HG03175 (cell line): Measurements from ENCODE around the gene ZGLP1.
"Not testable (repeated sequence)": the region's sequence is repeated elsewhere in the genome, so short reads cannot be mapped to it uniquely, and the experiment has no call there.

ENCODE experiments used
- ATAC-seq: cut with Tn5 transposase; IDR thresholded peaks from one replicate; pipeline ENCODE4 v1.9.1; 2021; ENCODE audit warnings: mild to moderate bottlenecking, moderate library complexity; ENCODE audit not compliant: unreplicated experiment

Gene ZGLP1

DNA sequence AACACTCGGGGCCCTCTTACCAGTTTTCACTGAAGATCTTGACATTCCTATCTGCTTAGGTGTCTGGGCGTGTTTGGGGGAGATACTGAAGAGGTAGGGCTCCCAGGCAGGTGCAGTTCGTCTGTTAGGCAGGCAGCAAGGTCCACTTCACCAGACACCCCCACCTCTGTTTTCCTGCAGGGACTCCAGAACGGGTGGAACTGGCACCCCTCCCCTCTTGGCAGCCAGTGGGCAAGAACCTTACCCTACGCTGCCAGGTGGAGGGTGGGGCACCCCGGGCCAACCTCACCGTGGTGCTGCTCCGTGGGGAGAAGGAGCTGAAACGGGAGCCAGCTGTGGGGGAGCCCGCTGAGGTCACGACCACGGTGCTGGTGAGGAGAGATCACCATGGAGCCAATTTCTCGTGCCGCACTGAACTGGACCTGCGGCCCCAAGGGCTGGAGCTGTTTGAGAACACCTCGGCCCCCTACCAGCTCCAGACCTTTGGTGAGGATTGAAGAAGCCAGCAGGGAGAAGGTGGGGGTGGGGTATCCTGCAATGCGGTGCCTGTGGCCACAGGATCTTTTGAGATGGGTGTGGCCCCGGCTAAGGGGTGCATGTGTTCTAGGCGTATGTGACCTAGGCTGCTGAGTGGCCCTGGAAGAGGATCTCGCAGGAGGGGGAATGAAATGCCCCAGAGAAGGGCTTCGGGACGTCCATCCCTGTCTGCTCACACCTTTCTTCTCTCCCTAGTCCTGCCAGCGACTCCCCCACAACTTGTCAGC, 26.1 kb downstream of the ZGLP1 start:
- ATAC-seq: no peak

GRCh38 chr19:10282043-10282442, 27.6 kb downstream of the ZGLP1 start:
- ATAC-seq: not testable (repeated sequence)

DNA sequence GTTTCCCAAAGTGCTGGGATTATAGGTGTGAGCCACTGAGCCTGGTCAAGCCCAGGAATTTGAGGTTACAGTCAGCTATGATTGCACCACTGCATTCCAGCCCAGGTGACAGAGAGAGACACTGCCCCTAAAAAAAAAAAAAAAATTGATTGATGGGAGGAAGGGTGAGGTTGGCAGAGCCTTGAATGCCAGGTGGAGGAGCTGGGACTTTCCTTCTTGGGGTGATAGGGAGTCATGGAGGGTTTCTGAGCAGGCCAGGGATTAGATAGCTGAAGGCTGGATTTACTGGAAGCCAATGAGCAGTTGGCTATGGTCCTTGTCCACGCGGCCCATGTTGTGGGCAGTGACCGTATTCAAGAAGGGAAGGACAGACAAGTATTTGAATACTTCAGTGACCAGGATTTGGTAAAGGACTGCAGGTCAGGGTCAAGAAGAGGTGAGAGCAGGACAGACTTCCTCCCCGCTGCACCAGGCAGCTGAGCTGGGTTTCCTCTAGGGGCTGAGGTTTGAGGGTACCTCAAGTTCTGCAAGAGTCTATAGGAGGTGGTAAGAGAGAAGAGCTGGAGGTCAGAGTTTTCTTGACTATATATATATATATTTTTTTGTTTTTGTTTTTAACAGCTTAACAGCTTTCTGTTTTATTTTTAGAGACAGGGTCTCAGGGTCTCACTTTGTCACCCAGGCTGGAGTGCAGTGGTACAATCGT, 29.7 kb downstream of the ZGLP1 start:
- ATAC-seq: no peak

DNA sequence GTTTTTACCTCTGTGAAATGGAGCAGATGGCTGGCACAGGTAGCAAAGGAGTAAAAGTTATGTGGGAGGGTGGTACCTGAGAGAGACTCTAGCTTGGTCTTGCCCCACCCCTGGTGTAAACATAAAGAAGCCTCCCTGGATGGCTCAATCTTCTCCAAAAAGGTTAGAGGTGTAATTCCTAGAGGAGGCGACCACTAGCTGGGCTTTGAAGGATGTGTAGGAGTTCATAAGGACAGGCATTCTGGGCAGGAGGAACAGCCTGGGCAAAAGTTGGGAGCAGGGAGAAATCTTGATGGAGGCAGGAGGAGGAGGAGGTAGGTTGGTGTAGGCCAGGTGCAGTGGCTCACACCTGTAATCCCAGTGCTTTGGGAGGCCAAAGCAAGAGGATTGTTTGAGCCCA, 30.7 kb downstream of the ZGLP1 start:
- no peak for ATAC-seq

GRCh38 chr19:10277795-10278589, 31.6 kb downstream of the ZGLP1 start:
- ATAC-seq: no peak

DNA sequence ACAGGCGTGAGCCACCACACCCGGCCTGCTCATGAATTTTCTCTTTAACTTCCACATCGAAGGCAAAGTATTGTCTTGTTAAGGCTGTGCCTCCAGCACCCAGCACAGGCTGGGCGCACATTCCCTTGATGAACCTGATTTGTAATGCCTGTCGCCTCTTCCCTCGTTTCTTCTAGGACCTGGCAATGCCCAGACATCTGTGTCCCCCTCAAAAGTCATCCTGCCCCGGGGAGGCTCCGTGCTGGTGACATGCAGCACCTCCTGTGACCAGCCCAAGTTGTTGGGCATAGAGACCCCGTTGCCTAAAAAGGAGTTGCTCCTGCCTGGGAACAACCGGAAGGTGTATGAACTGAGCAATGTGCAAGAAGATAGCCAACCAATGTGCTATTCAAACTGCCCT, 35.0 kb downstream of the ZGLP1 start:
- ATAC-seq: no peak

GRCh38 chr19:10271543-10272086, 38.0 kb downstream of the ZGLP1 start:
- no peak for ATAC-seq

DNA sequence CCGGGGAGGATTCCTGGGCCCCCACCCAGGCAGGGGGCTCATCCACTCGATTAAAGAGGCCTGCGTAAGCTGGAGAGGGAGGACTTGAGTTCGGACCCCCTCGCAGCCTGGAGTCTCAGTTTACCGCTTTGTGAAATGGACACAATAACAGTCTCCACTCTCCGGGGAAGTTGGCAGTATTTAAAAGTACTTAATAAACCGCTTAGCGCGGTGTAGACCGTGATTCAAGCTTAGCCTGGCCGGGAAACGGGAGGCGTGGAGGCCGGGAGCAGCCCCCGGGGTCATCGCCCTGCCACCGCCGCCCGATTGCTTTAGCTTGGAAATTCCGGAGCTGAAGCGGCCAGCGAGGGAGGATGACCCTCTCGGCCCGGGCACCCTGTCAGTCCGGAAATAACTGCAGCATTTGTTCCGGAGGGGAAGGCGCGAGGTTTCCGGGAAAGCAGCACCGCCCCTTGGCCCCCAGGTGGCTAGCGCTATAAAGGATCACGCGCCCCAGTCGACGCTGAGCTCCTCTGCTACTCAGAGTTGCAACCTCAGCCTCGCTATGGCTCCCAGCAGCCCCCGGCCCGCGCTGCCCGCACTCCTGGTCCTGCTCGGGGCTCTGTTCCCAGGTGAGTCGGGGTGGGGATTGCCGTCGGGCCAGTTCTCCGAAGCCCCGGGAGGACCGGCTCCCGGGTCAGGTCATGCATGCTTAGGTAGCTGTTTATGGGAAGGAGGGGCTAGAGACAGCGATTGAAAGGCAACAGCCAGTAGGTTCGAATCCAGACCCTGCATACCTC, 38.8 kb downstream of the ZGLP1 start, which contains the start of gene ICAM1:
Gene ICAM1, plus strand, starts transcription at position 505 of the 779 bp plus-strand sequence. Its CDS starts 40 bp downstream, at position 545.
- peak; percentile 43 for ATAC-seq

GRCh38 chr19:10270180-10270615, 39.4 kb downstream of the ZGLP1 start:
- peak; percentile 57 for ATAC-seq

DNA sequence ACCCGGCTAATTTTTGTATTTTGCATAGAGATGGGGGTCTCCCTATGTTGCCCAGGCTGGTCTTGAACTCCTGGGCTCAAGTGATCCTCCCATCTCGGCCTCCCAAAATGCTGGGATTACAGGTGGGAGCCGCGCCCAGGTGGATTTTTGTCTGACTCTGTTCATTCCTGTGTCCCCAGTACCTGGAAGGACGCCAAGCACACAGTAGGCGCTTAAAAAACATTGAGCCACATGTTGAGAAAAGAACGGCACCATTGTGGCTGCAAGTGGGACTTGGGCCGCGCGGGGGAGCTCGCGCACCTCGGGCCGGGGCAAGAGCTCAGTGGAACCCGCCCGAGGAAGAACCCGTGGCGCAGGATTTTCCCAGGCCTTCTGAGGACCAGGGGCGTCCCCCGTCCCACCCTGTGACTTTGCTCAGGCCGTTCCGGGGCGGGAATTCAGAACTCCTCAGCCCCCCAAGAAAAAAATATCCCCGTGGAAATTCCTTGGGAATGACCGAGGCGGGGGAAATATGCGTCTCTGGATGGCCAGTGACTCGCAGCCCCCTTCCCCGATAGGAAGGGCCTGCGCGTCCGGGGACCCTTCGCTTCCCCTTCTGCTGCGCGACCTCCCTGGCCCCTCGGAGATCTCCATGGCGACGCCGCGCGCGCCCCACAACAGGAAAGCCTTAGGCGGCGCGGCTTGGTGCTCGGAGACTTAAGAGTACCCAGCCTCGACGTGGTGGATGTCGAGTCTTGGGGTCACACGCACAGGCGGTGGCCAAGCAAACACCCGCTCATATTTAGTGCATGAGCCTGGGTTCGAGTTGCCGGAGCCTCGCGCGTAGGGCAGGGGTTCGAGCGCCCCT, 40.1 kb downstream of the ZGLP1 start:
- no peak for ATAC-seq

DNA sequence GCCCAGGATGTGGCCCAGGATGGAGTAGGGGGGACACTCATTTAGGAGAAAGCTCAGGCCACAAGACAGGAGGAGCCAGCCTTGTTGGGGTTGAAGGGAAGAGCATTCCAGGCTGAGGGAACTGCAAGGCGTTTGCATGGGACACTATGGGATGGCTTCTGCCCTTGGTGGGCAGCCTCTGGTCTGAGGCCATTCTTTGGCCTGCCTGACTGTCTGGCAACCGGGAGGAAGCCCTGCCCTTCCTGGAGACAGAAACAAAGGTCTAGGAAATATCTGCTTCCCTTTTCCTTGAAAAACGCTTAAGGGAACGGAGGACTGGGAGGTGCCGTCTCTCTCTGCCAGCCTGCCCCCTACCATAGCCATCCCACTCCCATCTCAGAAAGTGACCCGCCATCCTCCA, 41.5 kb downstream of the ZGLP1 start:
- no peak for ATAC-seq

DNA sequence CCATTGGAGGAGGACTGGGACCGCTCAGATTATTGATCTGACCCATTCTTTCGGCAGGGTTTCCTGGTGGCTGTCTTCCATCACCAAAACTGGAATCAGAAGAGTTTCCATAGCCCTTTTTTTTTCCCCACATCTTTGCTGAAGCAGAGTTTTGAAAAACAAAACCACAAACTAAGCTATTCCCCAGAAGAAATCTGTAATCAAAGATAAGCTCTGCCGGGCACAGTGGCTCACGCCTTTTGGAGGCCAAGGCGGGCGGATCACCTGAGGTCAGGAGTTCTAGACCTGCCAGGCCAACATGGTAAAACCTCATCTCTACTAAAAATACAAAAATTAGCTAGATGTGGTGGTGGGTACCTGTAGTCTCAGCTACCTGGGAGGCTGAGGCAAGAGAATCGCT, 42.9 kb downstream of the ZGLP1 start:
- ATAC-seq: no peak

DNA sequence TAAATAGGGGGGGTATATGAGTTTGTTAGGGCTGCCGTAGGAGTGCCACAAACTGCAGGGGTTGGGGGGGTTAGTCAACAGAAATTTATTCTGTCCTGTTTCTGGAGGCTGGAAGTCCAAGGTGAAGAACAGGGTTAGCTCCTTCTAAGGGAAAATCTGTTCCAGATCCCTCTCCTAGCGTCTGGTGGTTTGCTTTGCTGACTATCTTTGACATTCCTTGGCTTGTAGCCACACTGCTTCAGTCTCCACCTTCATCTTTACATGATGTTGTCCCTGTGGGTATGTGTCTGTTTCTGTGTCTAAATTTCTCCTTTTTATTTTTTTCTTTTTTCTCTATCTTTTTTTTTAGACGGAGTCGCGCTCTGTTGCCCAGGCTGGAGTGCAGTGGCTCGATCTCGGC, 46.8 kb downstream of the ZGLP1 start:
- ATAC-seq: no peak

GRCh38 chr19:10260141-10260584, 49.5 kb downstream of the ZGLP1 start:
- ATAC-seq: no peak

DNA sequence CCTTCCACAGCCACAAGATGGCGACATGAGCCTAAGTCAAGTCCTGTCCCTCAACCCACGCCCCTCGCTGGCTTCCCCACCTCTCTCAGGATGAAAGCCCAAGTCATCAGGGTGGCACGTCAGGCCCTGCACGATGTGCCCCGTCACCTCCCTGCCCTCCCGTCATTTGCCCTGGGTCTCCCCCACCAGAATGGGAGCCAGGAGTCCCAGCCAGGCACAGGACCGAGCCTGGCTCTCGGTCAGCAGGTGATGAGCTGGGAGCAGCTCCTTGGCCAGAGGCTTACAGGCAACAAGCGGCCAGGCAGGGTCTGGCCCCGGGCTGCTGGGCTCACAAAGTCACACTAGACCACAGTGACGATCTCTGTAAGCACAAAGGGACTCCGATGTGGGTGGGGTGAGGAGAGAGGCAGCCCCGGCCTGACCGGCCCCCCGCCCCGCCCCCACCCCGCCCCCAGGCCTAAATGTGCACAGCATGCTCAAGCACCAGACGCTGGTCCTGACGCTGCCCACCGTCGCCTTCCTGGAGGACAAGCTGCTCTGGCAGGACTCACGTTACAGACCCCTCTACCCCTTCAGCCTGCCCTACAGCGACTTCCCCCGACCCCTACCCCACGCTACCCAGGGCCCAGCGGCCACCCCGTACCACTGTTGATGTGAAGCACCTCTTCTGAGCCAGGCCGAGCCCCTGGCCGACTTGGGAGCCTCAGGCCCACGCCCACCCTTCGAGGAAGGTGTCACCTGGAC, 50.3 kb downstream of the ZGLP1 start:
- no peak for ATAC-seq

GRCh38 chr19:10258080-10258710, 51.4 kb downstream of the ZGLP1 start:
- ATAC-seq: no peak

- ATAC-seq: no peak
Observed at GRCh38 chr19:10256970-10257615, 52.5 kb downstream of the ZGLP1 start.

DNA sequence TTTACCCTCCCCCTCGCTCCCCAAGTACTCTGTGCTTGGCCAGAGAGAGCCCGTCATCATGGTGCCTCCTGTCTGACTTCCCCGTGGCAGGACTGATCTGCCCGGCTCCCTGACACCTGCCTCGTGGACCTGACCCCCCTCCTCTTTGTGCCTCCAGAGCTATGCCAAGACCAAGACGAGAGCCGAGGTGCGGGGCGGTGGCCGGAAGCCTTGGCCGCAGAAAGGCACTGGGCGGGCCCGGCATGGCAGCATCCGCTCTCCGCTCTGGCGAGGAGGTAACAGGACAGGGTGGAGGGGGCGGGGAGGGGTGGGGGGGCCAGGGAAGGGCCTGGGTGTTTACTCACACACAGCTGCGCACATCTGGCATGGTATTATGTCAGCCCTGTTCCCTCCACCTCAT, 53.1 kb downstream of the ZGLP1 start:
- no peak for ATAC-seq
